HepG2 (cell line): ENCODE data around the gene PRSS36. TPM values are rescaled to one million over a fixed set of nuclear protein-coding genes. Genes with fewer than 3 reads are reported as not detected.
A peak's percentile ranks its signal among the peaks of the same experiment; 100 is the strongest.

ENCODE experiments used
- ADNP ChIP-seq: sonication (generic); formaldehyde crosslinking; IDR thresholded peaks from 2 replicates; pipeline ENCODE4 v1.4.0; 2020; ENCODE audit warnings: missing genetic modification reagents
- BHLHE40 ChIP-seq: IDR thresholded peaks from 2 replicates; pipeline ENCODE4 v1.6.1; 2011; ENCODE audit warnings: low read length, improper control_type of control experiment
- FOXP4 ChIP-seq: sonication (generic); formaldehyde crosslinking; IDR thresholded peaks from 2 replicates; pipeline ENCODE4 v1.4.0; 2020; ENCODE audit warnings: missing genetic modification reagents
- IKZF4 ChIP-seq: sonication (generic); formaldehyde crosslinking; IDR thresholded peaks from 2 replicates; pipeline ENCODE4 v1.5.1; 2020; ENCODE audit warnings: borderline replicate concordance, mild to moderate bottlenecking, low read depth, missing genetic modification reagents; ENCODE audit errors: not compliant biosample characterization
- KDM5B ChIP-seq: sonication (generic); formaldehyde crosslinking; IDR thresholded peaks from 2 replicates; pipeline ENCODE4 v1.4.0; 2020; ENCODE audit warnings: missing genetic modification reagents, mild to moderate bottlenecking, borderline replicate concordance
- POGZ ChIP-seq: sonication (generic); formaldehyde crosslinking; IDR thresholded peaks from 2 replicates; pipeline ENCODE4 v1.4.0; 2020; ENCODE audit warnings: mild to moderate bottlenecking, missing genetic modification reagents
- SP1 ChIP-seq, 2 experiments: fragments of 450-650 bp in 1 of 2; sonication (generic) in 1 of 2; formaldehyde crosslinking in 1 of 2; IDR thresholded peaks; 2 replicates each; pipeline versions ENCODE4 v1.4.0 to v1.6.1; 2016 to 2020; ENCODE audit warnings: missing genetic modification reagents in 1 of 2
- TGIF2 ChIP-seq: IDR thresholded peaks from 2 replicates; pipeline ENCODE4 v1.6.1; 2016; ENCODE audit warnings: control low read depth, missing compliant biosample characterization
- ZBTB26 ChIP-seq: IDR thresholded peaks from 2 replicates; pipeline ENCODE4 v1.6.1; 2016; ENCODE audit warnings: missing compliant biosample characterization, missing genetic modification reagents, borderline replicate concordance
- ZBTB38 ChIP-seq: sonication (generic); formaldehyde crosslinking; IDR thresholded peaks from 2 replicates; pipeline ENCODE4 v1.5.1; 2020; ENCODE audit warnings: mild to moderate bottlenecking, missing genetic modification reagents
- ZNF263 ChIP-seq: sonication (generic); formaldehyde crosslinking; IDR thresholded peaks from 2 replicates; pipeline ENCODE4 v1.4.0; 2020; ENCODE audit warnings: missing genetic modification reagents
- ZNF337 ChIP-seq: sonication (generic); formaldehyde crosslinking; IDR thresholded peaks from 2 replicates; pipeline ENCODE4 v1.5.1; 2020; ENCODE audit warnings: missing genetic modification reagents, low read depth, mild to moderate bottlenecking, borderline replicate concordance
- ZNF430 ChIP-seq: sonication (generic); formaldehyde crosslinking; IDR thresholded peaks from 2 replicates; pipeline ENCODE4 v1.9.0; 2021; ENCODE audit warnings: mild to moderate bottlenecking, missing genetic modification reagents
- polyA plus RNA-seq, 8 experiments: library from polyadenylated mRNA; depleted of rRNA in 3 of 8; stranded (reverse) in 7 of 8; unstranded in 1 of 8; fragments of >200 nt; fragmentation: Illumina TruSeq in 4 of 8; extraction: Trizol in 4 of 8; gene quantifications; 2 replicates each; pipeline versions ENCODE4 v1.2.1 to v1.2.3, GENCODE V29; 2011 to 2016; ENCODE audit warnings: low read depth in 4 of 8, missing spikeins in 1 of 8, mixed read lengths in 1 of 8; ENCODE audit not compliant: insufficient read depth in 1 of 8
- total RNA-seq, 5 experiments: library from RNA; depleted of rRNA; stranded (reverse); fragments of >200 nt; fragmentation: Illumina TruSeq; extraction: Trizol; gene quantifications; 2 replicates each; pipeline ENCODE4 v1.2.3, GENCODE V29; 2016; ENCODE audit warnings: low read depth in 1 of 5
- TF ChIP-seq, protein P1 (sequence below): sonication (generic); formaldehyde crosslinking; IDR thresholded peaks from 2 replicates; pipeline ENCODE4 v1.4.0; 2020; ENCODE audit warnings: missing genetic modification reagents, mild to moderate bottlenecking, borderline replicate concordance
- TF ChIP-seq, protein P2 (sequence below): sonication (generic); formaldehyde crosslinking; IDR thresholded peaks from 2 replicates; pipeline ENCODE4 v1.8.0; 2022; ENCODE audit warnings: missing genetic modification reagents, mild to moderate bottlenecking, inconsistent platforms, borderline replicate concordance
- TF ChIP-seq, protein P3 (sequence below): sonication (generic); formaldehyde crosslinking; IDR thresholded peaks from 2 replicates; pipeline ENCODE4 v1.4.0; 2020; ENCODE audit warnings: missing genetic modification reagents, borderline replicate concordance
- TF ChIP-seq, protein P4 (sequence below): sonication (generic); formaldehyde crosslinking; IDR thresholded peaks from 2 replicates; pipeline ENCODE4 v1.4.0; 2020; ENCODE audit warnings: mild to moderate bottlenecking, missing genetic modification reagents, borderline replicate concordance

The PRSS36 gene
- total and polyA plus RNA-seq, 2 of the 13 experiments (the other 11 are each of a cell fraction or from before 2014, with no cell fraction given) = 1.5 to 2.1 TPM

DNA sequence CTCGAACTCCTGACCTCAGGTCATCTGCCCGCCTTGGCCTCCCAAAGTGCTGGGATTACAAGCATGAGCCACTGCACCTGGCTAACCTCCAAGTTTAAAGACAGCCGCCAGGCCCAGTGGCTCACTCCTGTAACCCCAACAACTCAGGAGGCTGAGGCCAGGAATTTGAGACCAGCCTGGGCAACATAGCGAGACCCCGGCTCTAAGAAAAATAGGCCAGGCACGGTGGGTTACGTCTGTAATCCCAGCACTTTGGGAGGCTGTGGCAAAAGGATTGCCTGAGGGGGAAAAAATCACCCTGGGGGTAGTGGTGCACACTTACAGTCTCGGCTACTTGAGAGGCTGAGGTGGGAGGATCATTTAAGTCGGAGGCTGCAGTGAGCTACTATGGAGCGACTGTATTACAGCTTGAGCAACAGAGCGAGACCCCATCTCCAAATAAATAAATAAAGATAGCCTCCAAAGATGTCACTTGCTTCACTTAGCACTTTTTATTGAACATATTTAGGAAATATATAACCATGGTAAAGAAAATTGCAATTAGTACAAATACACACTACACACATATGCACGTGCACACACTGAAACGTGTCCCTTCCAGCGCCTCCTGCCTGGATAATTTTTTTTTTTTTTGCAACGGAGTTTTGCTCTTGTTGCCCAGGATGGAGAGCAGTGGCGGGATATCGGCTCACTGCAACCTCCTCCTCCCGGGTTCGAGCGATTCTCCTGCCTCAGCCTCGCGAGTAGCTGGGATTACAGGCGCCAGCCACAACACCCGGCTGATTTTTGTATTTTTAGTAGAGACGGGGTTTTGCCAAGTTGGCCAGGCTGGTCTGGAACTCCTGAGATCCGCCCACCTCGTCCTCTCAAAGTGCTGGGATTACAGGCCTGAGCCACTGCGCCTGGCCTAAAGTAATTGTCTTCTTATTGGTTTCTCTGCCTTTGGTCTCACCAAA lies 43.1 kb downstream of the PRSS36 start (continued):
- TF ChIP-seq, protein P1, sequence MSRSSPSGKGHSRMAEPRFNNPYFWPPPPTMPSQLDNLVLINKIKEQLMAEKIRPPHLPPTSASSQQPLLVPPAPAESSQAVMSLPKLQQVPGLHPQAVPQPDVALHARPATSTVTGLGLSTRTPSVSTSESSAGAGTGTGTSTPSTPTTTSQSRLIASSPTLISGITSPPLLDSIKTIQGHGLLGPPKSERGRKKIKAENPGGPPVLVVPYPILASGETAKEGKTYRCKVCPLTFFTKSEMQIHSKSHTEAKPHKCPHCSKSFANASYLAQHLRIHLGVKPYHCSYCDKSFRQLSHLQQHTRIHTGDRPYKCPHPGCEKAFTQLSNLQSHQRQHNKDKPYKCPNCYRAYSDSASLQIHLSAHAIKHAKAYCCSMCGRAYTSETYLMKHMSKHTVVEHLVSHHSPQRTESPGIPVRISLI (CRISPR knock-in tag) = peak; percentile 40; the same call in 1 of the 2 replicates
- TF ChIP-seq, protein P2, sequence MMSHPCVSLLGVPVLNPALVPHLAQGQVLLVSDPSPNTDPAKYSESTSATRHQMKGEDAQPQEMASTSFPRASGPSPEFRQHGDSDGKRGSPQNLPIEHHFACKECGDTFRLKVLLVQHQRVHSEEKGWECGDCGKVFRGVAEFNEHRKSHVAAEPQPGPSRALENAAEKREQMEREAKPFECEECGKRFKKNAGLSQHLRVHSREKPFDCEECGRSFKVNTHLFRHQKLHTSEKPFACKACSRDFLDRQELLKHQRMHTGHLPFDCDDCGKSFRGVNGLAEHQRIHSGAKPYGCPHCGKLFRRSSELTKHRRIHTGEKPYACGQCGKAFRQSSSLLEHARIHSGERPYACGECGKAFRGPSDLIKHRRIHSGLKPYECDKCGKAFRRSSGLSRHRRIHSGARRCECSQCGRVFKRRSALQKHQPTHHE (CRISPR knock-in tag) = peak; percentile 55; the same call in 1 of the 2 replicates
- TF ChIP-seq ADNP (CRISPR knock-in tag) (0 out of 2 replicates have a peak, but pooled peaks have one; percentile 39), ZBTB38 (CRISPR knock-in tag) (peak; percentile 96), TGIF2 (CRISPR knock-in tag) (no peak), ZNF430 (CRISPR knock-in tag) (0 out of 2 replicates have a peak, but pooled peaks have one; percentile 32), SP1 (IDR thresholded peaks at IDR 0.05) (no peak), SP1 (CRISPR knock-in tag; IDR thresholded peaks at IDR 0.05) (no peak), IKZF4 (no peak), ZNF337 (CRISPR knock-in tag) (0 out of 2 replicates have a peak, but pooled peaks have one; percentile 27), KDM5B (CRISPR knock-in tag) (peak; percentile 68; the same call in 1 of the 2 replicates), ZBTB26 (CRISPR knock-in tag) (0 out of 2 replicates have a peak, but pooled peaks have one; percentile 26), BHLHE40 (peak; percentile 62), POGZ (CRISPR knock-in tag) (0 out of 2 replicates have a peak, but pooled peaks have one; percentile 49), FOXP4 (CRISPR knock-in tag) (peak; percentile 31; the same call in 1 of the 2 replicates), ZNF263 (CRISPR knock-in tag) (0 out of 2 replicates have a peak, but pooled peaks have one; percentile 10)
- TF ChIP-seq, protein P3, sequence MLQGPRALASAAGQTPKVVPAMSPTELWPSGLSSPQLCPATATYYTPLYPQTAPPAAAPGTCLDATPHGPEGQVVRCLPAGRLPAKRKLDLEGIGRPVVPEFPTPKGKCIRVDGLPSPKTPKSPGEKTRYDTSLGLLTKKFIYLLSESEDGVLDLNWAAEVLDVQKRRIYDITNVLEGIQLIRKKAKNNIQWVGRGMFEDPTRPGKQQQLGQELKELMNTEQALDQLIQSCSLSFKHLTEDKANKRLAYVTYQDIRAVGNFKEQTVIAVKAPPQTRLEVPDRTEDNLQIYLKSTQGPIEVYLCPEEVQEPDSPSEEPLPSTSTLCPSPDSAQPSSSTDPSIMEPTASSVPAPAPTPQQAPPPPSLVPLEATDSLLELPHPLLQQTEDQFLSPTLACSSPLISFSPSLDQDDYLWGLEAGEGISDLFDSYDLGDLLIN = no peak
- TF ChIP-seq, protein P4, sequence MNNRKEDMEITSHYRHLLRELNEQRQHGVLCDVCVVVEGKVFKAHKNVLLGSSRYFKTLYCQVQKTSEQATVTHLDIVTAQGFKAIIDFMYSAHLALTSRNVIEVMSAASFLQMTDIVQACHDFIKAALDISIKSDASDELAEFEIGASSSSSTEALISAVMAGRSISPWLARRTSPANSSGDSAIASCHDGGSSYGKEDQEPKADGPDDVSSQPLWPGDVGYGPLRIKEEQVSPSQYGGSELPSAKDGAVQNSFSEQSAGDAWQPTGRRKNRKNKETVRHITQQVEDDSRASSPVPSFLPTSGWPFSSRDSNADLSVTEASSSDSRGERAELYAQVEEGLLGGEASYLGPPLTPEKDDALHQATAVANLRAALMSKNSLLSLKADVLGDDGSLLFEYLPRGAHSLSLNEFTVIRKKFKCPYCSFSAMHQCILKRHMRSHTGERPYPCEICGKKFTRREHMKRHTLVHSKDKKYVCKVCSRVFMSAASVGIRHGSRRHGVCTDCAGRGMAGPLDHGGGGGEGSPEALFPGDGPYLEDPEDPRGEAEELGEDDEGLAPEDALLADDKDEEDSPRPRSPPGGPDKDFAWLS = 0 out of 2 replicates have a peak, but pooled peaks have one; percentile 7
